Hematopoietic multipotent progenitor cell treated with erythropoietin and hydrocortisone succinate and interleukin-3 and kit ligand, for 4 days (in vitro differentiated cells): ENCODE results near the gene HNRNPL.
"Not testable (repeated sequence)": the region's sequence is repeated elsewhere in the genome, so short reads cannot be mapped to it uniquely, and the experiment has no call there.

Source experiments
- DNase-seq: peaks from one replicate; pipeline ENCODE4 v3.0.0-alpha.2; 2015

Gene HNRNPL

GRCh38 chr19:38849860-38850435 is at the start of gene HNRNPL:
Gene HNRNPL, minus strand, starts transcription at chr19:38849986. Its CDS starts 20 bp downstream, at chr19:38849966.
- DNase-seq: no peak

GRCh38 chr19:38898788-38899446 is 49.1 kb upstream of the HNRNPL start:
- DNase-seq: peak; percentile 33

- no peak for DNase-seq
Observed at GRCh38 chr19:38894968-38895367, 45.2 kb upstream of the HNRNPL start.

GRCh38 chr19:38893341-38893771 is 43.6 kb upstream of the HNRNPL start:
- no peak for DNase-seq

- no peak for DNase-seq
Observed at GRCh38 chr19:38892841-38893240, 43.1 kb upstream of the HNRNPL start.

- DNase-seq: no peak
Observed at GRCh38 chr19:38891771-38892170, 42.0 kb upstream of the HNRNPL start.

GRCh38 chr19:38890686-38891085 is 40.9 kb upstream of the HNRNPL start:
- DNase-seq: no peak

- no peak for DNase-seq
Observed at GRCh38 chr19:38889803-38890202, 40.0 kb upstream of the HNRNPL start.

GRCh38 chr19:38888876-38889275 is 39.1 kb upstream of the HNRNPL start:
- DNase-seq: no peak

- DNase-seq: not testable (repeated sequence)
Observed at GRCh38 chr19:38884691-38885090, 34.9 kb upstream of the HNRNPL start.

GRCh38 chr19:38883286-38883685 is 33.5 kb upstream of the HNRNPL start:
- no peak for DNase-seq

- DNase-seq: no peak
Observed at GRCh38 chr19:38880882-38881609, 31.3 kb upstream of the HNRNPL start.

- DNase-seq: no peak
Observed at GRCh38 chr19:38880076-38880881, 30.5 kb upstream of the HNRNPL start.

- no peak for DNase-seq
Observed at GRCh38 chr19:38879400-38879751, 29.6 kb upstream of the HNRNPL start.

- no peak for DNase-seq
Observed at GRCh38 chr19:38878575-38879399, 29.0 kb upstream of the HNRNPL start.

GRCh38 chr19:38877781-38878574 is 28.2 kb upstream of the HNRNPL start, which contains the start of gene RINL:
Gene RINL, minus strand, starts transcription at chr19:38878275. Its CDS starts 1,533 bp downstream, at chr19:38876742.
- DNase-seq: peak; percentile 81

GRCh38 chr19:38875656-38876395 is 26.0 kb upstream of the HNRNPL start:
- DNase-seq: peak; percentile 45

- not testable (repeated sequence) for DNase-seq
Observed at GRCh38 chr19:38873400-38873799, 23.6 kb upstream of the HNRNPL start.

- DNase-seq: no peak
Observed at GRCh38 chr19:38870612-38871011, 20.8 kb upstream of the HNRNPL start.

GRCh38 chr19:38869836-38870607 is 20.2 kb upstream of the HNRNPL start:
- DNase-seq: peak; percentile 91
